Activated CD4-positive, CD25-positive, alpha-beta regulatory T cell treated with anti-CD3 and anti-CD28 coated beads, Interleukin-2, amount 50 U/mL, for 72 hours (primary cell): ENCODE measurements around the gene APBB3.

ENCODE experiments used
- DNase-seq: peaks from one replicate; pipeline ENCODE4 v3.0.0; 2021

APBB3 gene

DNA sequence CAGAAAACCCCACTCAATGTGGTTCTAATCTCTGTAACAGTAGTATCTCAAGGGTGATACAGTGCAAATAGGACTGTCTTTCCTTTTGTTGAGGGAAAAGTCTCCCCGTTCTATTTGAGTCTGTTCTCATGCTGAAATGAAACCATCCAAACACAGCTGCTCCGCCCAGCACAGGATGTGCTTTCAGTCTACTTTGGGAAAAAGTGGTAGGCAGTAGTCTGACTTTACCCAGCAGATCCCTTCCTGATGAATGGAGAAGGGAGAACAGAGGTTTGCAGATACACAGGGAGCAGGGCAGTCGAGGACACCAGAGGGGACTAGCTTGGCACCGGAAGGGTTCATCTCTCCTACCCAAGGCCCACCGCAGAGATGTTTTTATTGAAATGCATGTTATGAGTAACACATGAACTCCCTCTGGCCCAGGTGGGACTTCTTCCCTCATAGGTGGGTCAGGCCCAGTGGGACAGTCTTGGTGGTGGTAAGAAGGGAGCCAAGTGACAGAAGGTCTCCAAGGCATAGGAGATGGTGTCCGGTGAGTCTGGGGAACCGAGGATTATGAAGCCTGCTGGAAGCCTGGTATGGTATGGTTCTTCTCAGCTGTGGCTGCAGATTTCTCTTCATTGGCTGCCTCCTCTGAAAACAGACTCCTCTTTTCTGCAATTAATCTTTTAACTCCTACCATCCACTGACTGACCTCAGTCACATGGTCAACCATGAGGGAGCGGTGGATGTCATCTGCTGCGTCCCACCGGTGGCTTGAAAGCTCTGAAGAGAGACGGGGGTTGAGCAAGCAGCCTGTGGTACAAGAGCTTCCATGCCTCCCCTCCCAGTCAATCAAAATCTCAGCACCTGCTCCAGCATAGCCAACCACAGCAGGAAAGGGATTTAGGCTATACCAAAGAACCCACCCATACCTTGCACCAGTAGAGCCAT lies 14.0 kb downstream of the APBB3 start:
- DNase-seq = no peak

DNA sequence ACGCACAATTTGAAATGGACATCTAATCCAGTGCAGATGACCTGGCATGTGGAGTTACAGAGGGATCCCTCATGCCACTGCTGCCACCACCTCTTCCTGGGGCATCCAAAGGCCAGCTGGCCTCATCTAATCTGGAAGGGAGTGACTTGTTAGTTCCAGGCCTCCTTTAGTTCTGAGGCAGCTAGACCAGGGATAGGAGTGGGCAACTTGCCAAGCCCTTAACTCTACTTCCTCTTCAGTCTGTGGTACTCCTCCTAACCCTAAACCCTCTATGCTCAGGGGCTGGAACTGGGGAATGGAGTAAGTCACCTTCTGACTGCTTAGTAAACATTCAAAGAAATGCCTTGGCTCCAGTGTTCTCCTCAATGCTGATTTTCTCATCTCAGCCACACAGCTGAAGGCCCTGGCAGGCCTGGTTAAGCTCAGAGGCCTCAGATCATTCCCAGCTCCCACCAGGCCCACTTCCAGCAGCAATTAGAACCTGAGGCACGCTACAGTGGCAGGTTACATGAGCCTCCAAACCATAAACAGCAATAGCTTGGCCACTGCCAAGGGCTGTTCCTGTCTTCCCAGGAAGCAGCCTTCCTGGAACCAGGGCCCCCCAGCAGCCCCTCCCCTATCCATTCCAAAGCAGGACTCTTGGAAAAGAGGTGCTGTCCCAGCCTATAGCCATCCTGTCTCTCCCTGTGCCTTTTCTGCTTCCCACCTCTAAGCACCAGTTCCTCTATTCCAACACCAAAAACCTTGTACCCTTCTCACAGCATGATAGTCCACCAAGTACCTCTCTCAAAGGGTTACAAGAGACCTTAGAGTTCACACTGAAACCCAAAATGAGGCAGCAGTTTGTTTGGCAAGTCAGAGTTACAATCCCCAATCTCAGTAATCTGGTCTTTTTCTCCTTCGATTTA lies 14.9 kb downstream of the APBB3 start:
- DNase-seq = no peak

DNA sequence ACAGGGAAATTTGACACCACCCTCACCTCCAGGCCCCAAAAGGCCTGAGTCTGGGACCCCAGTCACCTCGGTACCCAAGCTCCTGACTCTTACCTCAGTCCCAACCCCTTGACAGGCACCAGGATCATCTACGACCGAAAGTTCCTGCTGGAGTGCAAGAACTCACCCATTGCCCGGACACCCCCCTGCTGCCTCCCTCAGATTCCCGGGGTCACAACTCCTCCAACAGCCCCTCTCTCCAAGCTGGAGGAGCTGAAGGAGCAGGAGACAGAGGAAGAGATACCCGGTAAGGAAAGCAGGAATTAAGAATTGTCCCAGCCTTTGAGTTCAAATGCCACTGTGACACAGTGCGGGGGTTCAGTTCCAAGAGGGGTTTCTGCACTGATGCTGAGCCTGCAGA lies 15.6 kb downstream of the APBB3 start:
- DNase-seq = no peak

DNA sequence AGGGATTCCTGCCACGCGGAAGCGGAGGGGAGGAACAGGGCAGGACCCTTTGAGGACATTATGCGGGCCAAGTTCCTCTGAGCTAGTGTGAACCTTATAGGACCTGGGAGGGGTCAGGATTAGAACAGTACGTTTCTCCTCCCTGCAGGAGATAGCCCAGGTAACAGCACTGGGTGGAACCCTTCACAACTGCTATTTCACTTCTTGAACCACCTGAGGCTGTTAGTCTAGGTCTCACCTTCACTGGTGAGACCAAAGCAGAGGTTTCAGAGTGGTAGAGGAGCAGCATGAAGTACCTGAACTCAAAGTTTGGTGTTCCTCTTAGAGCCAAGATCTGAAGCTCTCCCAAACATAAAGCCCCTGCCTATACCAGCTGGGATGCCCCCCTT lies 16.1 kb downstream of the APBB3 start:
- no peak for DNase-seq

DNA sequence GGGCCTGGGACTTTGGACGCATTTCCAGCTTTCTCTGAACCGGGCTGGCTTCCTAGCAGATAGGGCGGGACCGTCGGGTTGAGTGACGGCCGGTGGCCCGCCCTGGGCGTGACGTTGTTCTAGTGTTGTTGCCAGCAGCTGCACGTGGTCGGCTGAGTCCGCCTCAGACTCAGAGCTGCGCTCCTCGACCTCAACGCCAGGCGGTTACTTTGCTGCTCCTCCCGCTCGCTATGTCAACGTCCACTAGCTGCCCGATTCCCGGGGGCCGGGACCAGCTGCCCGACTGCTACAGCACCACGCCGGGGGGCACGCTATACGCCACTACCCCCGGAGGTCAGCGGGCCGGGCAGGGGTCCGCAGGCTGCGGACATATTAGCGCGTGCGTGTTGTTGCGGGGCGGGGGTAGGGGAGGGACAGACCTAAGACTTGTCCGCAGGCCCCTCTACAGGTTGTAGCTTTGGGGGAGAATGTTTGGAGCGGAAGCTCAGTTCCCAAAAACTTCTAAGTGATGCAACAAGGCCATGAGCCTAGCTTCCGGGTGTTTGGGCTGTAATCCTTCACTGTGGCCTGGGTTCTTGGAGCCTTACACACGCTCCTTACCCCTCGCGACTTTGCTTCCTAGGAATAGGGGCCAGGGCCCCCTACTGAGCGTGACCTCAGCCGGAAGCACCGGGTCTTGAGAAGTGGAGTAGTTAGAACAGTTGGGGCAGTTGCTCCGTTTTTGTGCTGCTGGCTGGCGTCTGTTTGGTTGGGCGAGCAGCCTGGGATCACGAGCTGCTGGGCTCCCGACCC lies 16.7 kb downstream of the APBB3 start, which contains the start of gene EIF4EBP3:
Gene EIF4EBP3, plus strand, starts transcription at position 155 of the 792 bp plus-strand sequence. Its CDS starts 76 bp downstream, at position 231.
- DNase-seq = peak; percentile 85

DNA sequence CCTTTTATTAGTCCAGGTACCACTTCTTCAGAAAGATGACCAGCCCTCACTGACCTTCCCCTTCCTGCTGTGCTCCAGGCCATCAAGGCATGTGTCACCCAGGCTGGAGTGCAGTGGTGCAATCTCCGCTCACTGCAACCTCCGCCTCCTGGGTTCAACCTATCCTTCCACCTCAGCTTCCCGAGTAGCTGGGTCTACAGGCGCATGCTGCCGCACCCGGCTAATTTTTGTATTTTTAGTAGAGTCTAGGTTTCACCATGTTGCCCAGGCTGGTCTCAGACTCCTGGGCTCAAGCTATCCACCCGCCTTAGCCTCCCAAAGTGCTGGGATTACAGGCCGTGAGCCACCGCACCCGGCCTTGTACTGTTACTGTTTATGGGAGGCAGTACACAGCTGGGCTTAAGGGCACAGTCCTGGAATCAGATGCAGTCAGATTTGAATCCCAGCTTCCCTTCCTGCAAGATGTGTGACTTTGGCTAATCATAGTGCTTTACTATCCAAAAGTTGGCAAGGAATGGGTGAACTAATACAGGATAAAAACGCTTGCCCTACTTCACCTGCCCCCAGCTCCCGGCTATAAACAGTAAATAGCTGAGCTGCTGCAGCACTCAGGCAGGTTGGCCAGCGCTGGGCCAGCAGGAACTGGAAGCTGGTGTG lies 17.4 kb downstream of the APBB3 start:
- no peak for DNase-seq

DNA sequence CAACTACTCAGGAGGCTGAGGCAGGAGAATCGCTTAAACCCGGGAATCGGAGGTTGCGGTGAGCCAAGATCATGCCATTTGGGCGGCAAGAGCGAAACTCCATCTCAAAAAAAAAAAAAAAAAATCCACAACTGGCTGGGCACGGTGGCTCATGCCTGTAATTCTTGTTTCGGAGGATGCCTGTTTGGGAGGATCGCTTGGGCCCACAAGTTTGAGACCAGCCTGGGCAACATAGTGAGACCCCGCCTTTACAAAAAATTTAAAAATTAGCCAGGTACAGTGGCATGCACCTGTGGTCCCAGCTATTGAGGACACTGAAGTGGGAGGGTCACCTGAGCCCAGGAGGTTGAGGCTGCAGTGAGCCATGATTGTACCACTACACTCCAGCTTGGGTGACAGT lies 18.8 kb downstream of the APBB3 start:
- no peak for DNase-seq

DNA sequence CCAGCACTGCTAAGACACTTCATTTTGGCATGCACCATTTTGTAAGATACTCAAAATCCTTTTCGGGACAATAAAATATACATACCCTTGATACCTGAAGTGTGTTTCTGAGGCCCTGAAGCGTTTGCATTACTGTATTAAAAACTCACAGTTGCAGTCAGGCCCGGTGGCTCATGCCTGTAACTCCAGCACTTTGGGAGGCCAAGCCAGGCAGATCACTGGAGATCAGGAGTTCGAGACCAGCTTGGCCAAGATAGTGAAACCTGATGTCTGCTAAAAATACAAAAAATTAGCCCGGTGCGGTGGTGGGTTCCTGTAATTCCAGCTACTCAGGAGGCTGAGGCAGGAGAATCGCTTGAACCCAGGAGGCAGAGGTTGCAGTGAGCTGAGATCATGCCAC lies 19.4 kb downstream of the APBB3 start:
- no peak for DNase-seq

DNA sequence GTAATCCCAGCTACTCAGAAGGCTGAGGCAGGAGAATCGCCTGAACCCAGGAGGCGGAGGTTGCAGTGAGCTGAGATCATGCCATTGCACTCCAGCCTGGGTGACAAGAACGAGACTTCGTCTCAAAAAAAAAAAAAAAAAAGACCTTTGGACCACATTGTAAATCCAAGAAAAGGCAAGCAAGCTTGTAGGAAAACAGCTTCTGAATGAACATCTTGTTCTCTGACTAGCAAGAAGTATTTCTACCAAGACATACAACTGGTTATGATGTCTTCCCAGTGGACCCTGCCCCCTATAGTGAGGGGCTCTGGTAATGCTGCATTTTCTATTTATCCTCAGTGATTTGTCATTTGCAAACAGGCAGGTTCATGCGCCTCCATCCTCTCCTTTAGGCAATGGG lies 21.4 kb downstream of the APBB3 start:
- DNase-seq = no peak

DNA sequence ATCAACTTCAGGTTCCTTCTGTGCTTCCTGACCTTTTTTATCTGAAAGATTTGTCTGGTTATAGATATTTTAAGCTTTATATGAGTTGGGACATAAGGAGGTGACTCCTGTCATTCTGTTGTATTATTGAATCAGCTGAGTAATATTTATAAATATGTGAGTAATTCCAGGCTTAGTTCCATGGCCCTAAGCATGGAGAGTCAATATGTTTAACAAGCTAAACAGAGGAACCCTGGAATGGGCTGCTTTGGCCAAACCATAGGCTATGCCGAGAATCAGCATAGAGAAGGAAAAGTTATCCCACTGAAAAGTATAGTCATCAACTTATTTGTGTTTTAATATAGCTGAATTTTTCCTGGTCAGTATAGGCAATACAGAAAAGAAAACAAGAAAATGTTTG lies 24.2 kb downstream of the APBB3 start:
- no peak for DNase-seq

DNA sequence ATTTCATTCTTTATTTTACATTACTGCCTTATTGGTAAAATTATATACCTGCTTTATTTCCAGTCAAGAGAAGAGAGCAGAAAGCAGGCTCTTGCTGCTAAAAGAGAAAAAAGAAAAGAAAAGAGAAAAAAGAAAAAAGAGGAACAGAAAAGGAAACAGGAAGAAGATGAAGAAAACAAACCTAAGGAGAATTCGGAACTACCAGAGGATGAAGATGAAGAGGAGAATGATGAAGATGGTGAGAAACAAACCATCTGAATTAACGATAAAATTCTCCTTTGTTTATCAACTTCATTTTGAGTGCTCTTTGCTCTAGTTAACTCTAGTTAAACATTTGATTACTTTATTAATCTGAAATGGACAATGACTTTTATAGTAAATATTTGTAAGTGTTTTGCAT lies 40.4 kb downstream of the APBB3 start:
- no peak for DNase-seq

DNA sequence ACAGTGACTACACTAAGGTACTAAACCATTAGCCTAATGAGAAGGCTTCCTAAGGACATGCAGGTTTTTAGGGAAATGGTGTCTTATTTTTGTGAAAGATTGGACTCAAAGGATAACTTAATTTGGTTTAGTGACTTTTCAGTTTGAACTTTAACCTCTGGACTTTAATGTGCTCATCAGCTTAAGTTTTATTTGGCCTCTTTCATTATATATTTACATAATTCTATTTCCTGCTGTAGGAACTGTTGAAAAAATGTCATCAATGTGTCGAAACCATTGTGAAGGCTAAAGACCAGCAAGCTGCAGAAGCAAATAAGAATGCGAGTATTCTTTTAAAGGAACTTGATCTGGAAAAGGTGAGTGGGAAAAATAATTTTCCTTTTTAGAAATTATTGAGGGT lies 51.3 kb downstream of the APBB3 start:
- DNase-seq = no peak

DNA sequence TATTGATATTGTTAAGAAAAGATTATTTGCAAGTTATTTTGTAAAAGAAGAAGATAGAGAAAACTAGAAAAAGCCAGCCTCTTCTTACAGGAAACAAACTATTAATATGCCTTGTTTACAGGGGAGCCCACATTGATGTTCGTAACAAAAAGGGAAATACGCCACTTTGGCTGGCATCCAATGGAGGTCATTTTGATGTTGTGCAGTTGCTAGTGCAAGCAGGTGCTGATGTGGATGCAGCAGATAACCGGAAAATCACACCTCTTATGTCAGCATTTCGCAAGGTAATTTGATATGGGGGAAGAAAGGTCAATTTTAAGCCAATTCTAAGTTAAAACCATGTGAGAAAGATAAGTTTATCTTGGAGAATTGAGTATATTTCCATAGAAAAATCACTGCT lies 54.5 kb downstream of the APBB3 start:
- no peak for DNase-seq
